ENCODE results near the gene ADTRP.

DNA sequence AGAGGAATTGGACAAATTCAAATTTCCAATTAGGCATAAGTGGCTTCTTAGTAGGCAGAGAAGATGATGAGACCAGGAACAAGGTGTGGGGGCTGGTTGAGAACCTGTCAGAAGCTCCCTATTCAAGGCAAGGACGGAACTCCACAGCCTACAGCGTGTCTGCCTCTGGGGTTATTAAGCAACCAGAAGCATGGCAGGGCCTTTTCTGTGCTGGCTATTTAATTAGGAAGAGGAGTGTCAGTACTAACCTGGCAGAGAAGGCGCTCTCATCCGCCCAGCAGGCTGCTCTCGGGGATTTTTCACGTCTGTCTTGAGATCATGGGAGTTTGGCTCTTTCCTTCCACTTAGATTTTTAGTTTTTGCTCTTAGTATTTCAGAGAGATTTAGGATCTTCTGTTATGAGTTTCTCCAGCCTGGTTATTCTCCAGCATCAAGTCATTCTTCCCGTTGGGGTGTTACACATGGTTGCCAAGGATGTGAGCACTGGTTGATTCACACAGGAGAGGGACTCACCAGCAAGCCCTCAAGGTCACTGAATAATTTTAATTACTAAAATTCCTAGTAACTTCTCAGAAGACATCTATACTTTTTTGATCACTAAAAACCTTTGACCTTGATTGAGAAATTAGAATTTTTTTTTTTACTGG is 23.9 kb downstream of the ADTRP start:
- TF ChIP-seq, protein P1, sequence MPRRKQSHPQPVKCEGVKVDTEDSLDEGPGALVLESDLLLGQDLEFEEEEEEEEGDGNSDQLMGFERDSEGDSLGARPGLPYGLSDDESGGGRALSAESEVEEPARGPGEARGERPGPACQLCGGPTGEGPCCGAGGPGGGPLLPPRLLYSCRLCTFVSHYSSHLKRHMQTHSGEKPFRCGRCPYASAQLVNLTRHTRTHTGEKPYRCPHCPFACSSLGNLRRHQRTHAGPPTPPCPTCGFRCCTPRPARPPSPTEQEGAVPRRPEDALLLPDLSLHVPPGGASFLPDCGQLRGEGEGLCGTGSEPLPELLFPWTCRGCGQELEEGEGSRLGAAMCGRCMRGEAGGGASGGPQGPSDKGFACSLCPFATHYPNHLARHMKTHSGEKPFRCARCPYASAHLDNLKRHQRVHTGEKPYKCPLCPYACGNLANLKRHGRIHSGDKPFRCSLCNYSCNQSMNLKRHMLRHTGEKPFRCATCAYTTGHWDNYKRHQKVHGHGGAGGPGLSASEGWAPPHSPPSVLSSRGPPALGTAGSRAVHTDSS (tag by site-specific recombination; IDR thresholded peaks at IDR 0.05), result no peak
- TF ChIP-seq KLF10 (tag by site-specific recombination; IDR thresholded peaks at IDR 0.05) (no peak), KLF9 (tag by site-specific recombination; IDR thresholded peaks at IDR 0.05; ENCODE audit: low read depth) (no peak), ZNF660 (tag by site-specific recombination; IDR thresholded peaks at IDR 0.05) (no peak), ZIC2 (tag by site-specific recombination; IDR thresholded peaks at IDR 0.05) (no peak)
- TF ChIP-seq, protein P2, sequence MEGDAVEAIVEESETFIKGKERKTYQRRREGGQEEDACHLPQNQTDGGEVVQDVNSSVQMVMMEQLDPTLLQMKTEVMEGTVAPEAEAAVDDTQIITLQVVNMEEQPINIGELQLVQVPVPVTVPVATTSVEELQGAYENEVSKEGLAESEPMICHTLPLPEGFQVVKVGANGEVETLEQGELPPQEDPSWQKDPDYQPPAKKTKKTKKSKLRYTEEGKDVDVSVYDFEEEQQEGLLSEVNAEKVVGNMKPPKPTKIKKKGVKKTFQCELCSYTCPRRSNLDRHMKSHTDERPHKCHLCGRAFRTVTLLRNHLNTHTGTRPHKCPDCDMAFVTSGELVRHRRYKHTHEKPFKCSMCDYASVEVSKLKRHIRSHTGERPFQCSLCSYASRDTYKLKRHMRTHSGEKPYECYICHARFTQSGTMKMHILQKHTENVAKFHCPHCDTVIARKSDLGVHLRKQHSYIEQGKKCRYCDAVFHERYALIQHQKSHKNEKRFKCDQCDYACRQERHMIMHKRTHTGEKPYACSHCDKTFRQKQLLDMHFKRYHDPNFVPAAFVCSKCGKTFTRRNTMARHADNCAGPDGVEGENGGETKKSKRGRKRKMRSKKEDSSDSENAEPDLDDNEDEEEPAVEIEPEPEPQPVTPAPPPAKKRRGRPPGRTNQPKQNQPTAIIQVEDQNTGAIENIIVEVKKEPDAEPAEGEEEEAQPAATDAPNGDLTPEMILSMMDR (tag by site-specific recombination; IDR thresholded peaks at IDR 0.05), result no peak

Data from HEK293 (cell line).